ENCODE measurements around the gene ZNF213.

Gene ZNF213

DNA sequence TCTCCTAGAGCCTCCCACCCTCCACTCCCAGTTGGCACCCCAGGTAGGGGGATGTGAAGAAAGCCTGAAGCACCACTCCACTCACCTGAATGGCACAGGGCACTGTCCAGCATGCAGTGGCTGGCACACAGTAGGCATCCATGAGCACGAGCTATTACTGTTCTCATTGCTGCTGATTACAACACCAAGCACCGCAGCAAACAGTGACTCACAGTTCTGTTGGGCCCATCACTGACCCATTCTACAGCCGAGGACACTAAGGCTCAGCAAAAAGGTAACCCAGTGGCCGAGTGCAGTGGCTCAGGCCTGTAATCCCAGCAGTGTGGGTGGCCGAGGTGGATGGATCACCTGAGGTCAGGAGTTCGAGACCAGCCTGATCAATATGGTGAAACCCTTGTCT is 38.5 kb upstream of the ZNF213 start:
- Histone ChIP-seq H3K4me1 (ENCODE audit: insufficient read depth, low read length) (peaks cover 26% of the 10 kb centered on the region), H3K9ac (ENCODE audit: low read depth, low read length) (no peak overlapping the region), H3K9me3 (ENCODE audit: control insufficient read depth, insufficient read depth, low read length) (no peaks in the 10 kb centered on the region), H3K36me3 (ENCODE audit: insufficient read depth, low read length) (peaks cover 6% of the 10 kb centered on the region; the same call in 1 of the 2 replicates)

GRCh38 chr16:3097266-3097665 is 37.6 kb upstream of the ZNF213 start:
- H3K4me1 ChIP-seq (ENCODE audit: insufficient read depth, low read length), result peaks cover 26% of the 10 kb centered on the region
- H3K9me3 ChIP-seq (ENCODE audit: control insufficient read depth, insufficient read depth, low read length), result no peaks in the 10 kb centered on the region
- peak overlapping the region; percentile 94 for H3K9ac ChIP-seq (ENCODE audit: low read depth, low read length)
- H3K36me3 ChIP-seq (ENCODE audit: insufficient read depth, low read length), result peaks cover 6% of the 10 kb centered on the region; the same call in 1 of the 2 replicates

DNA sequence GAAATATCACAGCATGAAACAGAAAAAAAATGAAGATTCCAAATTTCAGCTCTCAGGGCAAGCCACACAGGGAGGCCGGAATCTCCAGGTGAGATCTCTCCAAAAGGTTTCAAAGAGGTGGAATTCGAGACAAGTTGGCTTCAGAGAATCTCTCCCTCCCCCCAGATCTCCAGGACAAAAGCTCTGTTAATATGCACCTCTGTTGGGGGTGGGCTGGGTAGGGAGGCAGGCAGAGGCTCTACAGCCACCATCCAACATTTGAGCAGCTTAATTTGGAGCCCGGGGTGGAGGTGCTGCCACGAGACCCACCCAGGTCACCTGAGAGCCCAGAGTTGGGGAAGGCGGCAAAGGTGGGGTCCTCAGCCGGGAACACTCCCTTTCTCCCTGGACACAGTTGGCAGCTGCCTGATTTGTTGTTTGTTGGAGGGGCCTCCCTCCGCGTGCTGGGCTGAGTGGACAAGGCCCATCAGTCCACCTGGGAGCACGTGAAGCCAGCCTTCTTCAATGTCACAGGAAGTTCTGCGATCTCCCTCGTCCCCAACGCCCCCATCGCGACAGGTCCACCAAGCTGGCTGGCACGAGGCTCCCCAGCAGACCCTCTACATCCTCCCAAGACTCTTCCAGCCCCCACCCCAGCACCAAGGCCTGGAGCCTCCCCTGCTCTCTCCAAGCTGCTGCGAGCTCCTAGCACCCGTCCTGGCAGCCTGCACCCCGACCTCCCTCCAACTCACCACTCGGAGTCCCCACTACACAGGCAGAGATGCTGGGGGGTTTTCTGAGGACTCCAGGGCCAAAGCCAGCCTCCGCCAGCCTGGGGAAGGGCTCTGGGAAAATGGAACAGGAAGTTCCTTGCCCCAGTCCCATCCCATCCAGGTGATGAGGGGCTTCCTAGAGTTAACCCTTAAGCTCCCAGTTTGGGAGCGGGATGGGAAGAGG is 36.1 kb upstream of the ZNF213 start, which contains the start of gene ZSCAN10:
ZSCAN10 (minus strand) TSS at position 836 of the 936 bp plus-strand sequence. CDS start 6,357 bp downstream, outside the sequence.
- H3K9ac ChIP-seq (ENCODE audit: low read depth, low read length), result peak within 1 kb of the TSS; percentile 94
- H3K9me3 ChIP-seq (ENCODE audit: control insufficient read depth, insufficient read depth, low read length), result no peaks in the 10 kb centered on the region
- H3K36me3 ChIP-seq (ENCODE audit: insufficient read depth, low read length), result no peaks in the 10 kb centered on the region
- H3K4me1 ChIP-seq (ENCODE audit: insufficient read depth, low read length), result peaks cover 26% of the 10 kb centered on the region

DNA sequence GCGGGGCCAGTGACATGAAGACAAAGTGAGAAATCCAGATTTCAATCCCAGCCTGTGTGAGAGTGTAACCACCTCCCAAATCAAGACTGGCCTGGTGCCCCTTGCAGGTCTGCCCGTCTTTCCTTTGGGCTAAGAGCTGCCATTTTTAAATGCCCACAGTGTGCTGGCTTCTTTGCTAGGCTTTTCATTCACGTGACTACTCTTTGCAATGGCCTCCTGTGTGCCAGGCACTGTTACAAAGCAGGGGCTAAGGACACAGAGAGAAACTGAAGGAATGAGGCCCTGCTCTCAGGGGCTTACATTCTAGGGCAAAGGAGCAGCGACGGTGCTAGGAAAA is 35.5 kb upstream of the ZNF213 start:
- H3K9me3 ChIP-seq (ENCODE audit: control insufficient read depth, insufficient read depth, low read length), result no peaks in the 10 kb centered on the region
- H3K9ac ChIP-seq (ENCODE audit: low read depth, low read length), result peak overlapping the region; percentile 94
- H3K36me3 ChIP-seq (ENCODE audit: insufficient read depth, low read length), result no peaks in the 10 kb centered on the region

DNA sequence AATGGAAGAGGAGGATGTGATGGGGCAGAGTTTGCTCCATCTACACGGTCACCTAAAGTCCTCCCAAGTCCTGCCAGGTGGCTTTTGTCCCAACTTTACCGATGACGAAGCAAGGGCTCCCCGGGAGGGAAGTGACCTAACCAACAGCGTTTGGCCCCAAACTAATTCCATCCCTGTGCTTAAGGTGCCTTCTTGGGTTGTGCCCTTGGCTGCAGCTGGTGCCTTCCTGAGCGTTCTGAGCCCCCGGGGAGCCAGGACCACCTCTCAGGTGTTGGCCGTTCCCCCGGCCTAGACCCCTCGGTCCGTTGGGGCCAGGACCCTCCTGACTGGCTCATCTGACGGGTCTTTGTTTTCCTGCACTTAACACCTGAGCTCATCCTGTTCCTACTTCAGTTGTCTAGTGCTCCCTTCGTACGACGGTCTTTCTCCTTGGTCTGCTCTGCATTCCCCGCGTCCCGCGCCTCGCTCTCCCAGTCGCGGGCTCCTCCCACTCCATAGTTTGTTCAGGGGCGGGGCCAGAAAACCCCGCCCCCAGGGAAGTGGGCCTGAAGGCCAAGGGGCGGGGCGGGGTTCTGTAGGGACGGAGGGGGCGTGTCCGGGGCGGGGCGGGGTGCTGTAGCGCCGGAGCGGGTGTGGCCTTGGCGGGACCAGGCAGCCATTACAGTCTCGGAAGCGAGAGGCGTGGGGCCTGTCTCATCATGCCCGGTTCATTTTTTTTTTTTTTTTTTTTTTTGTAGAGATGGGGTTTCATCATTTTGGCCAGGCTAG is 34.9 kb upstream of the ZNF213 start:
- Histone ChIP-seq H3K4me1 (ENCODE audit: insufficient read depth, low read length) (peaks cover 26% of the 10 kb centered on the region), H3K9me3 (ENCODE audit: control insufficient read depth, insufficient read depth, low read length) (no peaks in the 10 kb centered on the region), H3K36me3 (ENCODE audit: insufficient read depth, low read length) (no peaks in the 10 kb centered on the region), H3K9ac (ENCODE audit: low read depth, low read length) (peak overlapping the region; percentile 94)

More for the DNA sequence above, 35.5 kb upstream of the ZNF213 start:
- H3K4me1 ChIP-seq (ENCODE audit: insufficient read depth, low read length), result peaks cover 26% of the 10 kb centered on the region

DNA sequence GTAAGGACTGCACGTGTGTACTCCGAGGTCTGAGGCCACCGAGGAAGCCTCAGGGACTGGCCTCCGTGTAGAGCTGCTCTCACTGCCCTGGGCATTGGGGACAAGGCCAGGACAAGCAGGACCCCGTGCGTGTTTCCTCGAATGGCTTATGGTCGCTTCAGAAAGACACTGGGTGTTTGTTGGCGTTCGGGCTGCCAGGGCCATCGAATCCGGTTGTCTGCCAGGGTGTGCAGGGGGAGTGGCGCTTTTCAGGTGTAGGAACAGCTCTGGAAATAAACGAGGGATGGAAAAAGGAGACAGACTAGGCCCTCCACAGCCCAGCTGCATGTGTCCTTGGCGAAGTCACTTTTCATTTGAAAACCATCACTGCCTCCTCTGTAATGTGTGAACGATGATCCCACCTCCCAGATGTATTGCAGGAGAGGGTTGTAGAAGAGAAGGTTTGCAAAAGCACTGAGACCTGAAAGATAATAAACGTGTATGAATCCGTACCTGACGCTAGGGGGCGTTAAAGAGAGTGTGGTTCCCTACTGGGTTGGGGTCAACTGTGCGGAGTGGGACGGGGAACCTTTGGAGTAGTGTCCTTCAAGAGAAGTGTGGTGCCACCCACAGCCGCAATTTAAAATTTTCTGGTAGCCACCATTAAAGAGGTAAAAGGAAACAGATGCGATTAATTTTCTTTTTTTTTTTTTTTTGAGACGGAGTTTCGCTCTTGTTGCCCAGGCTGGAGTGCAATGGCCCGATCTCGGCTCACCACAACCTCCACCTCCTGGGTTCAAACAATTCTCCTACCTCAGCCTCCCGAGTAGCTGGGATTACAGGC is 33.6 kb upstream of the ZNF213 start:
- H3K36me3 ChIP-seq (ENCODE audit: insufficient read depth, low read length), result no peaks in the 10 kb centered on the region
- no peaks in the 10 kb centered on the region for H3K9me3 ChIP-seq (ENCODE audit: control insufficient read depth, insufficient read depth, low read length)
- H3K9ac ChIP-seq (ENCODE audit: low read depth, low read length), result peak overlapping the region; percentile 52
- peaks cover 27% of the 10 kb centered on the region for H3K4me1 ChIP-seq (ENCODE audit: insufficient read depth, low read length)

- Histone ChIP-seq H3K9ac (ENCODE audit: low read depth, low read length) (peak overlapping the region; percentile 52; the same call in 1 of the 2 replicates), H3K9me3 (ENCODE audit: control insufficient read depth, insufficient read depth, low read length) (no peaks in the 10 kb centered on the region), H3K4me1 (ENCODE audit: insufficient read depth, low read length) (peaks cover 21% of the 10 kb centered on the region), H3K36me3 (ENCODE audit: insufficient read depth, low read length) (no peaks in the 10 kb centered on the region)
Measured at GRCh38 chr16:3101841-3102470, 32.9 kb upstream of the ZNF213 start.

GRCh38 chr16:3106205-3106928 is 28.5 kb upstream of the ZNF213 start:
- H3K9ac ChIP-seq (ENCODE audit: low read depth, low read length), result peak overlapping the region; percentile 89
- no peaks in the 10 kb centered on the region for H3K9me3 ChIP-seq (ENCODE audit: control insufficient read depth, insufficient read depth, low read length)
- peaks cover 4% of the 10 kb centered on the region; the same call in 1 of the 2 replicates for H3K4me1 ChIP-seq (ENCODE audit: insufficient read depth, low read length)
- no peaks in the 10 kb centered on the region for H3K36me3 ChIP-seq (ENCODE audit: insufficient read depth, low read length)

- Histone ChIP-seq H3K4me1 (ENCODE audit: insufficient read depth, low read length) (peaks cover 8% of the 10 kb centered on the region; the same call in 1 of the 2 replicates), H3K9me3 (ENCODE audit: control insufficient read depth, insufficient read depth, low read length) (no peaks in the 10 kb centered on the region), H3K36me3 (ENCODE audit: insufficient read depth, low read length) (no peaks in the 10 kb centered on the region; the same call in 1 of the 2 replicates), H3K9ac (ENCODE audit: low read depth, low read length) (peak within 1 kb of the TSS; percentile 82)
Measured at GRCh38 chr16:3112058-3112880, 22.6 kb upstream of the ZNF213 start, which contains the start of gene ZNF205. Gene ZNF205 (plus strand): TSS chr16:3112586. CDS start chr16:3113431, 845 bp downstream.

DNA sequence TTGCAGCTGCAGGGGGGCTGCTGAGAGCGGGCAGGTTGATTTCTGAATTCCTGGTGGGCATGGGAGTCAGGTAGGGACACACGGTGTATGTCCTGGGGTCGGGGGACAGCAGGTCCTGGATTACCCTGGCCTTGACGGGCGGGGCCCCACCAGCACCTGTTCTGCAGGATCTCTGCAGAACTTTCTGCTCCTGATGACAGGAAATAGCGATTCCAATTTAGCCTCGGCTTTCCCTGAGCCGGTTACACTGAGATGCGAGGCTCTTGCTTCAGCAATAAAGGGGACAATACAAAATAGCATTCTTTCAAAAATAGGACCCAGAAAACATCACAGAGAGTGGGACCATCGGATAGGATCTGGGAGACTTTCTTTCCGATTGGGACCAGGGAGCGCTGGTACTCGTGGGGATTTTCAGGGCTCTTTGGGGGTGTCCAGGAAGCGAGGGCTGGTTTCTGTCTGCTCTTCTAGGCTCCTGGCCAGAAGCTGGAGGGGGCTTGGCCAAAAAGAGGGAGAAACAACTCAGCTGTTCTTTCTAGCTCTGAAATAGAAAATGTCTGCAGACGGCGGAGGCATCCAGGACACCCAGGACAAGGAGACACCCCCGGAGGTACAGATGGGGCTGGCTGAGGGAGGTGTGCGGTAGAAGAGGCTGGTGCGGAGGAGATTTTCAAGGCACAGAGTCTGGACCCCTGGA is 21.8 kb upstream of the ZNF213 start:
- Histone ChIP-seq H3K9ac (ENCODE audit: low read depth, low read length) (peak overlapping the region; percentile 82), H3K9me3 (ENCODE audit: control insufficient read depth, insufficient read depth, low read length) (no peaks in the 10 kb centered on the region), H3K36me3 (ENCODE audit: insufficient read depth, low read length) (peaks cover under 1% of the 10 kb centered on the region; the same call in 1 of the 2 replicates), H3K4me1 (ENCODE audit: insufficient read depth, low read length) (peaks cover 8% of the 10 kb centered on the region; the same call in 1 of the 2 replicates)

DNA sequence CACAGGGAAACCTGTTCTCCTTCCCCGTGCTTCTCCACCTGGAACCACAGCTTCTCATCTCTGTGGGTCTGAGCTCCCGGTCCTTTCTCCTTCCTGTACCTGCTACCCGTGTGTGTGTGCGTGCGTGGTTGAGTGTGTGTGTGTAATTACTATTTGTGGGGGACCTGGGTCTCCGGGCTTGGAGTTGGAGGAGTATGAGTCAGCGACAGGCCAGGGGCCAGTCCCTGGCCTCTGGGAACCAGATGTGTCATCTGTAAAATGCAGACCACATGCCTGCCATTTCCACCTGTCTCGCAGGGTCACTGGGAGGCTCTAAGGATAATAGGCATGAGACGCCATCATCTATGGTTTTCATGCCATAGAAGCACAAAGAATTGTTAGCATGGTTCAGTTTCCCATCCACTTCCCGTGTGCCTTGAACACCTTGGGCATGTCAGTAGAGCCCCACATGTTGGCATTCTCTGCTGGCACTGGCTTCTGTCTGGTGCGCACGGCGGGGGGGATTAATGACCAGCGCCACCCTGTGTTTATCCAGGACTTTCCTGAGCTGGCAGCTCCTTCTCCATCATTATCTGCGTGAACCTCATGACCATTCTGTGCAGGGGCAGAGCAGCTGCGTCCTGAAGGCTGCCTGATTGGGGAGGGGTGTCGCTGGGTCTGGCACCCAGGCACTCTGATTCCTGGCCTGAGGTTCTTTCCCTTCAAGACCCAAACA is 20.9 kb upstream of the ZNF213 start:
- peaks cover 8% of the 10 kb centered on the region; the same call in 1 of the 2 replicates for H3K4me1 ChIP-seq (ENCODE audit: insufficient read depth, low read length)
- peaks cover 3% of the 10 kb centered on the region; the same call in 1 of the 2 replicates for H3K36me3 ChIP-seq (ENCODE audit: insufficient read depth, low read length)
- H3K9me3 ChIP-seq (ENCODE audit: control insufficient read depth, insufficient read depth, low read length), result no peaks in the 10 kb centered on the region
- H3K9ac ChIP-seq (ENCODE audit: low read depth, low read length), result peak overlapping the region; percentile 82; the same call in 1 of the 2 replicates

Data from ES-I3 (cell line).